SH-SY5Y (cell line): ENCODE results near the gene OTUB1.

ENCODE experiments used
- GATA2 ChIP-seq: IDR thresholded peaks from 2 replicates; pipeline ENCODE4 v1.6.1; 2011; ENCODE audit warnings: mild to moderate bottlenecking, low read depth, low read length
- GATA3 ChIP-seq: IDR thresholded peaks from 2 replicates; pipeline ENCODE4 v1.6.1; 2011; ENCODE audit warnings: low read depth, mild to moderate bottlenecking, low read length, moderate library complexity

The OTUB1 gene

DNA sequence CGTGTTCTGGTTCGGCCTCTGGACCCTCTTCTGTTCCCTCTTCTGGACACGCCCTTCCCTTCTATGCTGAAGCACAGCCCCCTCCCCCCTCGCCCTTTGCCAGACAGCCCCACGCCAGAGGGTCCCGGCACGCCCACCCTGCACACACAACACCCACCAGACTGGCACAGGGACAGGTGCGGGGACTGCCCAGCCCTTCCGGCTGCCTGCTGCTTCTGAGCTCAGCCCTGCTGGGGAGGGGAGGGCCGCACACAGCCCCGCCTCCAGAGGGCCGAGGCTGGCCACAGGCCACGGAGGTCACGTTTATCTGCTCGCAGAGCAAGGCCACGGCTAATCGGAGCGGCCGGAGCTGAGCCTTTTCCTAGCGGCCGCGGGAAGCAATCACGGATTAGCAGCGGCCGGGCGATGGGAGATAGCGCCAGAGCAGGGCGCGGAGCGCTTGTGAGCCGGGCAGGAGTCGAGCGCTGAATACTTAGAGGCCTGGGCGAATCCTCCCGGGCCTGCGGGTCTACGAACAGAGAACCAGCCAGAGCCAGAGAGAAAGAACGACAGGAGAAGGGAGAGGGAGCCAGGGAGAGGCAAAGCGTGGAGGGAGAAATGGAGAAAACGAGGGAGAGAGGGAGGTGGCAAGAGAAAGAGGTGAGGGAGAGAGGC lies 21.5 kb downstream of the OTUB1 start:
- peak; percentile 92 for TF ChIP-seq GATA2
- TF ChIP-seq GATA3, result no peak

GRCh38 chr11:64008283-64008913 lies 22.2 kb downstream of the OTUB1 start:
- TF ChIP-seq GATA2 (no peak), GATA3 (no peak)

- TF ChIP-seq GATA3 (no peak), GATA2 (no peak)
Observed at GRCh38 chr11:64008914-64009633, 22.8 kb downstream of the OTUB1 start.

DNA sequence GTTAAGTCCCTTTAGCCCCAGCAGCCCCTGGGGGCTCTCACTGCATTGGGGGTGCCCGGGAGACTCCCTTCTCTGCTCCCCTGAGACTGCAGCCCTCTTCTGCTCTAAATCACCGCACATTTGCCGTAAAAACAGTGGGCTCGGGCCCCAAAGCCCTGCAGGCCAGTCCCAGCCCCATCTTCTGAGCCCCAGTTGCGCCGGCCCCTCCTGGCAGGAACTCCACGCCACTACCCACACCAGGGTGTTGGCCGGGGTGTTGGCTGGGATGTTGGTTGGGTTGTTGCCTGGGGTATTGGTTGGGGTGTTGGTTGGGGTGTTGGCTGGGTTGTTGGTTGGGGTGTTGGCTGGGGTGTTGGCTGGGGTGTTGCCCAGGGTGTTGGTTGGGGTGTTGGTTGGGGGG lies 23.5 kb downstream of the OTUB1 start:
- TF ChIP-seq GATA2, result no peak
- TF ChIP-seq GATA3, result no peak

DNA sequence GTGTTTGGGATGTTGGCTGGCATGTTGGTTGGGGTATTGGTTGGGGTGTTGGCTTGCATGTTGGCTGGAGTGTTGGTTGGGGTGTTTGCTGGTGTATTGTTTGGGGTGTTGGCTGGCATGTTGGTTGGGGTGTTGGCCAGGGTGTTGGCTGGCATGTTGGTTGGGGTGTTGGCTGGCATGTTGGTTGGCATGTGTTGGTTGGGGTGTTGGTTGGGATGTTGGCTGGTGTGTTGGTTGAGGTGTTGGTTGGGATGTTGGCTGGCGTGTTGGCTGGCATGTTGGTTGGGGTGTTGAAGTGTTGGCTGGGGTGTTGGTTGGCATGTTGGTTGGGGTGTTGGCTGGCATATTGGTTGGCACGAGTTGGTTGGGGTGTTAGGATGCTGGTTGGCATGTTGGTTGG lies 24.5 kb downstream of the OTUB1 start:
- TF ChIP-seq GATA3, result no peak
- TF ChIP-seq GATA2, result no peak

DNA sequence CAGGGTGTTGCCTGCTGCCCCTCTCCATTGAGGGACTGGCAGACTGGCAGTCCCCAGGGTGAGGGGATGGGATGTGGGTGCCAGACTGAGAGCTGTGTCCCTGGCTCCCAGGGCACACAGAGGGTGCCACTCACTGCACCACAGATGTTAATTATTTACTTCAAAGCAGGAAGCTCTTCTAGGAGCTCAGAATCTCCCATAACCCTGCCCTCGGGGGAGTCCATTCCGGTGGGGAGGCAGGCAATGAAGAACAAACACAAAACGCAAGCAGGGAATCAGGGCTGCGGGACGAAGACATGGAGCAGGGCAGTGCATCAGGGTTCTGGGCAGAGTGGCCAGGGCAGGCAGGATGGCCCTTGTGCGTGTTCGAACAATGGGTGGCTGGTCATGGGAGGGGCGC lies 25.1 kb downstream of the OTUB1 start:
- TF ChIP-seq GATA3 (no peak), GATA2 (no peak)

GRCh38 chr11:64013141-64013896 lies 27.1 kb downstream of the OTUB1 start:
- TF ChIP-seq GATA2 (no peak), GATA3 (no peak)

GRCh38 chr11:64014356-64014755 lies 28.1 kb downstream of the OTUB1 start:
- TF ChIP-seq GATA2, result no peak
- TF ChIP-seq GATA3, result no peak

GRCh38 chr11:64015510-64015909 lies 29.3 kb downstream of the OTUB1 start:
- TF ChIP-seq GATA3 (no peak), GATA2 (no peak)

DNA sequence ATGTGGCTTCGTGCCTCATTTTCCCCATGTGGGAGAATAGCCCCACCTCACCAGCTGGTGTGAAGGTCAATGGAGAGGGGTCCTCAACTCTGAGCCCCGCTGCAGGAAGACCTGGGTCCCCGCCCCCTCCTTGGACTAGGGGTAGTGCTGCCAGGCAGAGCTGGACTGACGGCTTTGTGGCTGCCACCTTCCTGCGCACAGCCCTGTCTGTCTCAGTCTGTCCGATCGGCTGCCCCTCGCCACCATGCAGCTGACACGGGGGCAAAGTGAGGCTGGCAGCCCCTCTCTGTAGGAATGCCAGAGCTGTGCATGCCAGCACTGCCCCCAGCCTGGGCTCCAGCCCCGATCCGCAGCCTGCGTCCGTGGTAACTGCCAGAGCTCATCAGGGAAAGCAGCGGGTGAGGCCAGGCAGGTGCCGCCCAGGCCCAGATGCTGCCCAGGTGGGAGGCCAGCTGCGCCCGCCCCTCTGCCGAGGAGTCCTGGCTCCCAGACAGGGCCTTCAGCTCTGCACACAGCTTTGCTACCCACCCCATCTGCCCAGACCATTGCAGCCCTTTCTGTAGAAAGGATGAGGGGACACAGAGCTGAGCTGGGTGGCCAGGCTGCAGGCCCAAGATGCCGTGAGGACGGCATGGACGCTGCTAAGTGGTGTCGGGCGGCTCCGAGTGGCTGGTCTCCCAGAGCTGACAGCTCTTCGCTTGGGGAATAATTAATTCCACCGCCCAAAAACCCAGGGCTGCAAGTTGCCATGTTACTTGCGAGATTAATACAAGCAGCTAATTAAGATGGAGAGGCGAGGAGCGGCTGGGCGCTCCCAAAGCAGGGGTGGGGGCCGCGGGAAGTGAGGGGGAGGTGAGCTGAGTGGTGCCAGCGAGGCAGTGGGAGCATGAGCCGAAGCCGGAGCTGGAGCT lies 30.0 kb downstream of the OTUB1 start:
- no peak for TF ChIP-seq GATA3
- TF ChIP-seq GATA2, result no peak

DNA sequence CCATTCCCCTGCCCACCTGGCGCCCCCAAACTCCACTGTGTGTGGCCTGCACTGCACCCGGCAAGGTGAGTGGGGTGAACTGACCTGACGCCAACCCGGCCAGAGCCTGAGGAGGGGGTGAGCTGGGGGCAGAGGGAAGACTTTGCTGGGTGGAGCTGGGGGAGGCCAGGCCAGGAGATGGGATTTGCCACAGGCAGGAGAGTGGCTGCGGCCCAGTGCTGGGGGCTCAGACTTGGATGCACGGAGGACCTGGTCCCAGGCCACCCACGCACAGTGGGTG lies 31.6 kb downstream of the OTUB1 start:
- no peak for TF ChIP-seq GATA3
- TF ChIP-seq GATA2, result no peak

GRCh38 chr11:64018310-64018709 lies 32.1 kb downstream of the OTUB1 start:
- TF ChIP-seq GATA2, result no peak
- no peak for TF ChIP-seq GATA3
